ENCODE data around the gene RSU1. TPM values are rescaled to one million over a fixed set of nuclear protein-coding genes. Genes with fewer than 3 reads are reported as not detected.

RSU1 gene
- total and polyA plus RNA-seq, 10 donors, result 20.5 to 81.7 (median 63.4) TPM

GRCh38 chr10:16777473-16778370, 39.5 kb downstream of the RSU1 start:
- no peak for TF ChIP-seq POLR2A (IDR thresholded peaks at IDR 0.05)
- TF ChIP-seq POLR2AphosphoS5 (IDR thresholded peaks at IDR 0.05), result peak in 1 of 3 donors; percentile 63
- peak; percentile 51 to 85 (median 75) for TF ChIP-seq CTCF (IDR thresholded peaks at IDR 0.05 in 8 of 11, conservative IDR thresholded peaks at IDR 0.05 in 3 of 11)
- Histone ChIP-seq H3K27ac (peak overlapping the region in 7 of 8 donors; percentile 6 to 74 (median 54)), H3K4me1 (peaks cover 6 to 45% (median 26%) of the 10 kb centered on the region in 6 donors), H3K27me3 (replicated peaks in 1 of 7) (no peaks in the 10 kb centered on the region), H3K9me3 (no peaks in the 10 kb centered on the region), H3K4me3 (no peak overlapping the region), H3K36me3 (peaks cover 0 to 29% (median 1%) of the 10 kb centered on the region in 6 donors)
- no peak for DNase-seq
- 35 to 56% (median 52%) methylated on average over 7 of the region's 7 CpGs for whole genome bisulfite sequencing, 5 donors
- intact Hi-C loops (cut with DNase I; ENCODE audit: low total_unique reads), result loop anchor here (10.0 kb wide), 1 partner anchor 873 kb away; no protein-coding TSS in a partner anchor

GRCh38 chr10:16776896-16777295, 40.3 kb downstream of the RSU1 start:
- no peak overlapping the region for H3K4me3 ChIP-seq
- WGBS, 5 donors, result 51 to 83% (median 56%) methylated on average over 3 of the region's 3 CpGs
- peak overlapping the region in 3 of 8 donors; percentile 54 to 61 (median 61) for H3K27ac ChIP-seq
- H3K9me3 ChIP-seq, result no peaks in the 10 kb centered on the region
- peaks cover 6 to 46% (median 27%) of the 10 kb centered on the region in 6 donors for H3K4me1 ChIP-seq
- TF ChIP-seq POLR2A (IDR thresholded peaks at IDR 0.05) (no peak), CTCF (IDR thresholded peaks at IDR 0.05 in 8 of 11, conservative IDR thresholded peaks at IDR 0.05 in 3 of 11) (no peak)
- no peak for DNase-seq
- intact Hi-C loops (cut with DNase I; ENCODE audit: low total_unique reads), result loop anchor here (10.0 kb wide), 1 partner anchor 872 kb away; no protein-coding TSS in a partner anchor
- no peaks in the 10 kb centered on the region for H3K27me3 ChIP-seq (replicated peaks in 1 of 7)
- H3K36me3 ChIP-seq, result peaks cover 0 to 29% (median 1%) of the 10 kb centered on the region in 6 donors

GRCh38 chr10:16773334-16773733, 43.9 kb downstream of the RSU1 start:
- no peak for DNase-seq
- peaks cover 6 to 34% (median 16%) of the 10 kb centered on the region in 6 donors for H3K4me1 ChIP-seq
- WGBS, 5 donors, result 85 to 92% (median 87%) methylated on average over 11 of the region's 11 CpGs
- no peak overlapping the region for H3K27ac ChIP-seq
- intact Hi-C loops (cut with DNase I; ENCODE audit: low total_unique reads), result loop anchor here (10.0 kb wide), 1 partner anchor 869 kb away; no protein-coding TSS in a partner anchor
- H3K36me3 ChIP-seq, result peaks cover 0 to 12% (median 0%) of the 10 kb centered on the region in 6 donors
- H3K4me3 ChIP-seq, result no peak overlapping the region
- H3K27me3 ChIP-seq (replicated peaks in 1 of 7), result no peaks in the 10 kb centered on the region
- no peak for TF ChIP-seq POLR2A (IDR thresholded peaks at IDR 0.05)
- TF ChIP-seq CTCF (IDR thresholded peaks at IDR 0.05 in 8 of 11, conservative IDR thresholded peaks at IDR 0.05 in 3 of 11), result no peak
- TF ChIP-seq POLR2AphosphoS5 (IDR thresholded peaks at IDR 0.05), result no peak
- H3K9me3 ChIP-seq, result no peaks in the 10 kb centered on the region

GRCh38 chr10:16770670-16771069, 46.6 kb downstream of the RSU1 start:
- no peak overlapping the region for H3K4me3 ChIP-seq
- H3K27me3 ChIP-seq (replicated peaks in 1 of 7), result no peaks in the 10 kb centered on the region
- intact Hi-C loops (cut with DNase I; ENCODE audit: low total_unique reads), result loop anchor here (10.0 kb wide), 1 partner anchor 866 kb away; no protein-coding TSS in a partner anchor
- peaks cover 0 to 10% (median 0%) of the 10 kb centered on the region in 6 donors for H3K36me3 ChIP-seq
- no peak for TF ChIP-seq POLR2A (IDR thresholded peaks at IDR 0.05)
- no peak for TF ChIP-seq POLR2AphosphoS5 (IDR thresholded peaks at IDR 0.05)
- no peak for TF ChIP-seq CTCF (IDR thresholded peaks at IDR 0.05 in 8 of 11, conservative IDR thresholded peaks at IDR 0.05 in 3 of 11)
- H3K4me1 ChIP-seq, result peaks cover 0 to 21% (median 2%) of the 10 kb centered on the region in 6 donors
- no peaks in the 10 kb centered on the region for H3K9me3 ChIP-seq
- 87 to 95% (median 91%) methylated on average over 6 of the region's 6 CpGs for WGBS, 5 donors
- no peak for DNase-seq
- no peak overlapping the region for H3K27ac ChIP-seq

Data from spleen (tissue), 11 donors.